Measurements from ENCODE around the gene CNNM2. TPM values are rescaled to one million over a fixed set of nuclear protein-coding genes. Genes with fewer than 3 reads are reported as not detected.

The CNNM2 gene
- total RNA-seq, 1 donor from 2014 or later: 9.6 TPM

GRCh38 chr10:102984086-102984485 lies 66.0 kb downstream of the CNNM2 start:
- no peak for DNase-seq (ENCODE audit: low read depth, low spot score)
- no peak for TF ChIP-seq CTCF (conservative IDR thresholded peaks at IDR 0.05)
- H3K4me1 Mint-ChIP-seq: no peaks in the 10 kb centered on the region
- no peaks in the 10 kb centered on the region for H3K9me3 Mint-ChIP-seq
- H3K4me3 Mint-ChIP-seq: no peak overlapping the region
- H3K36me3 Mint-ChIP-seq (ENCODE audit: low read depth): no peaks in the 10 kb centered on the region
- H3K27ac Mint-ChIP-seq (ENCODE audit: unreplicated experiment): no peak overlapping the region
- H3K27me3 Mint-ChIP-seq (ENCODE audit: low read depth): no peaks in the 10 kb centered on the region

- Mint-ChIP-seq H3K27ac (ENCODE audit: unreplicated experiment) (no peak overlapping the region), H3K4me3 (no peak overlapping the region), H3K36me3 (ENCODE audit: low read depth) (no peaks in the 10 kb centered on the region), H3K4me1 (no peaks in the 10 kb centered on the region), H3K27me3 (ENCODE audit: low read depth) (no peaks in the 10 kb centered on the region), H3K9me3 (no peaks in the 10 kb centered on the region)
- no peak for DNase-seq (ENCODE audit: low read depth, low spot score)
- TF ChIP-seq CTCF (conservative IDR thresholded peaks at IDR 0.05): no peak
Measured at GRCh38 chr10:102985811-102986210, 67.7 kb downstream of the CNNM2 start.

GRCh38 chr10:102988404-102989314 lies 70.6 kb downstream of the CNNM2 start:
- H3K36me3 Mint-ChIP-seq (ENCODE audit: low read depth): no peaks in the 10 kb centered on the region
- no peak overlapping the region for H3K27ac Mint-ChIP-seq (ENCODE audit: unreplicated experiment)
- no peak for TF ChIP-seq CTCF (conservative IDR thresholded peaks at IDR 0.05)
- H3K4me3 Mint-ChIP-seq: no peak overlapping the region
- no peaks in the 10 kb centered on the region for H3K9me3 Mint-ChIP-seq
- DNase-seq (ENCODE audit: low read depth, low spot score): no peak
- H3K27me3 Mint-ChIP-seq (ENCODE audit: low read depth): no peaks in the 10 kb centered on the region
- no peaks in the 10 kb centered on the region for H3K4me1 Mint-ChIP-seq

- no peak overlapping the region for H3K4me3 Mint-ChIP-seq
- no peaks in the 10 kb centered on the region for H3K36me3 Mint-ChIP-seq (ENCODE audit: low read depth)
- no peak for TF ChIP-seq CTCF (conservative IDR thresholded peaks at IDR 0.05)
- peaks cover 4% of the 10 kb centered on the region for H3K4me1 Mint-ChIP-seq
- no peak overlapping the region for H3K27ac Mint-ChIP-seq (ENCODE audit: unreplicated experiment)
- H3K9me3 Mint-ChIP-seq: no peaks in the 10 kb centered on the region
- no peaks in the 10 kb centered on the region for H3K27me3 Mint-ChIP-seq (ENCODE audit: low read depth)
- no peak for DNase-seq (ENCODE audit: low read depth, low spot score)
Measured at GRCh38 chr10:102994531-102995295, 76.6 kb downstream of the CNNM2 start.

GRCh38 chr10:102996876-102997275 lies 78.8 kb downstream of the CNNM2 start:
- TF ChIP-seq CTCF (conservative IDR thresholded peaks at IDR 0.05): no peak
- H3K4me1 Mint-ChIP-seq: peaks cover 4% of the 10 kb centered on the region
- no peak for DNase-seq (ENCODE audit: low read depth, low spot score)
- no peaks in the 10 kb centered on the region for H3K27me3 Mint-ChIP-seq (ENCODE audit: low read depth)
- no peak overlapping the region for H3K27ac Mint-ChIP-seq (ENCODE audit: unreplicated experiment)
- no peaks in the 10 kb centered on the region for H3K9me3 Mint-ChIP-seq
- H3K36me3 Mint-ChIP-seq (ENCODE audit: low read depth): no peaks in the 10 kb centered on the region
- H3K4me3 Mint-ChIP-seq: no peak overlapping the region
